K562 (cell line): ENCODE results near the gene YPEL2. TPM values are rescaled to one million over a fixed set of nuclear protein-coding genes. Genes with fewer than 3 reads are reported as not detected.
A peak's percentile ranks its signal among the peaks of the same experiment; 100 is the strongest.

ENCODE experiments used
- ATAC-seq: fragments of 200-7000 bp; cut with Tn5 transposase; 3 replicates; pipeline ENCODE4 v1.9.1; 2020; ENCODE audit warnings: moderate library complexity
- BruUV-seq: library from RNA; stranded (reverse); fragments of 400-500 nt; replicated peaks from 2 replicates; lab custom pipeline; 2021; lab: Mats Ljungman, UMichigan
- CTCF ChIA-PET: fragments of 300-600 bp; formaldehyde crosslinking; extraction: SDS; loops from one replicate; lab custom pipeline; 2021; ENCODE audit warnings: low intra/inter-chr PET ratio; lab: Yijun Ruan, JAX
- POLR2A ChIA-PET: fragments of 300-600, 350-650 bp; sonication (Branson Sonifier 250); formaldehyde crosslinking; extraction: SDS; loops from one replicate; lab custom pipeline; 2021; ENCODE audit warnings: antibody characterized with exemption, inconsistent platforms; lab: Yijun Ruan, JAX
- DNase-seq, 4 experiments: peaks; one replicate each; pipeline versions ENCODE4 v3.0.0 to v3.0.0-alpha.2; 2011 to 2018; ENCODE audit warnings: low spot score in 3 of 4, mixed read lengths in 3 of 4; ENCODE audit errors: extremely low read depth in 1 of 4
- FAIRE-seq: peaks from 2 replicates; lab custom pipeline; 2011; peaks lifted over from hg19 to GRCh38; lab: Jason Lieb, UNC
- H2AFZ ChIP-seq: 2 replicates; pipeline ENCODE4 v1.6.0; 2011; ENCODE audit warnings: low read depth, low read length, control low read depth, inconsistent platforms
- H3K27ac ChIP-seq: fragments of 200-600 bp; 3 replicates; pipeline ENCODE4 v1.8.0; 2011; ENCODE audit warnings: low read depth, mild to moderate bottlenecking, control low read depth, inconsistent platforms, low read length, moderate library complexity, mixed read lengths; ENCODE audit errors: extremely low read depth
- H3K27me3 ChIP-seq, 2 experiments: fragments of 300-600 bp in 1 of 2; 2 replicates in 1 of 2; 3 replicates in 1 of 2; pipeline versions ENCODE4 v1.6.0 to v1.8.0; 2011; ENCODE audit warnings: inconsistent platforms in 2 of 2, low read length in 2 of 2, mild to moderate bottlenecking in 1 of 2, mixed read lengths in 1 of 2, moderate library complexity in 1 of 2; ENCODE audit not compliant: control insufficient read depth in 2 of 2, insufficient read depth in 2 of 2
- H3K36me3 ChIP-seq: fragments of 300-600 bp; 3 replicates; pipeline ENCODE4 v1.8.0; 2011; ENCODE audit warnings: mild to moderate bottlenecking, low read length, inconsistent platforms; ENCODE audit not compliant: control insufficient read depth, insufficient read depth
- H3K4me1 ChIP-seq, 2 experiments: fragments of 200-600 bp in 1 of 2; replicated peaks in 1 of 2; 2 replicates in 1 of 2; 3 replicates in 1 of 2; pipeline versions ENCODE4 v1.5.1 to v1.8.0; 2011; ENCODE audit warnings: inconsistent platforms in 2 of 2, low read length in 2 of 2, mild to moderate bottlenecking in 1 of 2, mixed read lengths in 1 of 2, moderate library complexity in 1 of 2; ENCODE audit not compliant: control insufficient read depth in 2 of 2, insufficient read depth in 2 of 2
- H3K4me2 ChIP-seq: 2 replicates; pipeline ENCODE4 v1.6.1; 2011; ENCODE audit warnings: low read length, control low read depth, inconsistent platforms, mixed read lengths; ENCODE audit not compliant: insufficient read depth
- H3K4me3 ChIP-seq: fragments of 200-600 bp; sonication (generic), shearing (Covaris generic); 2 replicates; pipeline ENCODE4 v1.5.1; 2016; ENCODE audit warnings: control low read depth, inconsistent platforms
- H3K79me2 ChIP-seq: fragments of 200-600 bp; 3 replicates; pipeline ENCODE4 v1.8.0; 2011; ENCODE audit warnings: low read length, inconsistent platforms; ENCODE audit not compliant: control insufficient read depth, insufficient read depth
- H3K9ac ChIP-seq, 2 experiments: 2 replicates each; pipeline versions ENCODE4 v1.6.0 to v1.6.1; 2011; ENCODE audit warnings: low read depth in 2 of 2, low read length in 2 of 2, control low read depth in 1 of 2, inconsistent platforms in 1 of 2, mild to moderate bottlenecking in 1 of 2, mixed read lengths in 1 of 2; ENCODE audit not compliant: insufficient read depth in 1 of 2
- H3K9me1 ChIP-seq: one replicate; pipeline ENCODE4 v1.6.0; 2011; ENCODE audit warnings: inconsistent platforms, mild to moderate bottlenecking, low read length, moderate library complexity; ENCODE audit not compliant: control insufficient read depth, insufficient read depth
- H3K9me3 ChIP-seq: replicated peaks from 2 replicates; pipeline ENCODE4 v1.5.1; 2011; ENCODE audit warnings: low read depth, low read length, inconsistent platforms; ENCODE audit not compliant: control insufficient read depth, insufficient read depth
- H4K20me1 ChIP-seq: replicated peaks from 2 replicates; pipeline ENCODE4 v1.6.1; 2011; ENCODE audit warnings: low read length, inconsistent platforms, mixed read lengths; ENCODE audit not compliant: control insufficient read depth, insufficient read depth
- FOXJ2 ChIP-seq: fragments of 200-800 bp; sonication (Bioruptor generic); IDR thresholded peaks from 2 replicates; pipeline ENCODE4 v1.6.1; 2016; ENCODE audit warnings: missing genetic modification characterization, missing compliant biosample characterization
- GTF2E2 ChIP-seq: fragments of 200-800 bp; sonication (Bioruptor generic); IDR thresholded peaks from 2 replicates; pipeline ENCODE4 v1.6.1; 2016; ENCODE audit warnings: missing genetic modification characterization, missing compliant biosample characterization
- HDAC1 ChIP-seq, 2 experiments: fragments of 450-650 bp; IDR thresholded peaks; 2 replicates each; pipeline ENCODE4 v1.6.1; 2016 to 2017; ENCODE audit warnings: inconsistent platforms in 1 of 2, mild to moderate bottlenecking in 1 of 2, moderate library complexity in 1 of 2
- LCOR ChIP-seq: sonication (generic); formaldehyde crosslinking; IDR thresholded peaks from 2 replicates; pipeline ENCODE4 v1.8.0; 2022; ENCODE audit warnings: mild to moderate bottlenecking, missing genetic modification reagents
- NBN ChIP-seq: fragments of 450-650 bp; IDR thresholded peaks from 2 replicates; pipeline ENCODE4 v1.6.1; 2016; ENCODE audit warnings: low read depth, mild to moderate bottlenecking
- PML ChIP-seq: IDR thresholded peaks from 2 replicates; pipeline ENCODE4 v1.6.1; 2012; ENCODE audit warnings: low read length, inconsistent platforms
- POLR2AphosphoS5 ChIP-seq: IDR thresholded peaks from 2 replicates; pipeline ENCODE4 v1.6.1; 2011; ENCODE audit warnings: mild to moderate bottlenecking, low read depth, low read length, moderate library complexity; ENCODE audit not compliant: control insufficient read depth, insufficient read depth
- RFX1 ChIP-seq: fragments of 450-650 bp; IDR thresholded peaks from 2 replicates; pipeline ENCODE4 v1.6.1; 2016; ENCODE audit warnings: mild to moderate bottlenecking, moderate library complexity
- SETDB1 ChIP-seq: IDR thresholded peaks from one replicate; pipeline ENCODE4 v1.6.1; 2012; ENCODE audit warnings: low read length, control low read depth, inconsistent platforms
- TAF1 ChIP-seq: IDR thresholded peaks from 2 replicates; pipeline ENCODE4 v1.6.1; 2011; ENCODE audit warnings: mild to moderate bottlenecking, low read length, moderate library complexity; ENCODE audit not compliant: insufficient read depth, control insufficient read depth, severe bottlenecking; ENCODE audit errors: extremely low read depth
- ZNF232 ChIP-seq: sonication (generic); formaldehyde crosslinking; IDR thresholded peaks from 2 replicates; pipeline ENCODE4 v1.8.0; 2022; ENCODE audit warnings: mild to moderate bottlenecking, missing genetic modification reagents
- WGBS: fragments of 100-300 bp; shearing (Covaris generic); methylation state at CpG from one replicate; pipeline ENCODE4 v1.1.6; 2016; ENCODE audit warnings: low coverage, mixed read lengths; ENCODE audit not compliant: insufficient coverage; ENCODE audit errors: missing lambda C conversion rate; 5-methylcytosine and 5-hydroxymethylcytosine counted together
- in situ Hi-C: fragments of 300-500 bp; cut with MboI; formaldehyde crosslinking; loops from 4 replicates; pipeline ENCODE4 v1.15.0; 2018; ENCODE audit warnings: inconsistent platforms, mixed read lengths
- intact Hi-C: fragments of 100-400 bp; cut with micrococcal nuclease; formaldehyde crosslinking; loops from 2 replicates; pipeline ENCODE4 v1.14.2; 2022
- polyA plus RNA-seq, 8 experiments: library from polyadenylated mRNA; depleted of rRNA in 4 of 8; stranded (reverse) in 5 of 8; unstranded in 3 of 8; fragments of >200 nt; fragmentation: Nextera tagmentation in 2 of 8; fragmentation: Illumina TruSeq in 1 of 8; extraction: Ambion mirVana in 2 of 8; extraction: Trizol in 1 of 8; gene quantifications; 2 replicates each; pipeline versions ENCODE4 v1.2.1 to v1.2.3, GENCODE V29; 2011 to 2014; ENCODE audit warnings: inconsistent platforms in 1 of 8, missing spikeins in 1 of 8
- total RNA-seq, 7 experiments: library from RNA; depleted of rRNA in 6 of 7; stranded (reverse); fragments of >200 nt in 6 of 7; fragmentation: Illumina TruSeq in 2 of 7; extraction: Trizol in 2 of 7; gene quantifications; 2 replicates each; pipeline versions ENCODE4 v1.2.1 to v1.2.3, GENCODE V29; 2011 to 2021; ENCODE audit warnings: low replicate concordance in 1 of 7
- TF ChIP-seq, protein P1 (sequence below): sonication (generic); formaldehyde crosslinking; IDR thresholded peaks from 2 replicates; pipeline ENCODE4 v1.4.0; 2020; ENCODE audit warnings: mild to moderate bottlenecking, missing genetic modification reagents
- TF ChIP-seq, protein P2 (sequence below): sonication (generic); formaldehyde crosslinking; IDR thresholded peaks from 2 replicates; pipeline ENCODE4 v1.8.1; 2023; ENCODE audit warnings: mild to moderate bottlenecking, missing genetic modification reagents
- TF ChIP-seq, protein P3 (sequence below), 3 experiments: fragments of 200-800 bp in 1 of 3; fragments of 250-450 bp in 1 of 3; fragments of 450-650 bp in 1 of 3; sonication (Bioruptor Pico) in 1 of 3; sonication (Bioruptor generic) in 1 of 3; formaldehyde crosslinking in 1 of 3; IDR thresholded peaks; 2 replicates each; pipeline versions ENCODE4 v1.6.1 to v1.8.0; 2016 to 2022; ENCODE audit warnings: mild to moderate bottlenecking in 2 of 3, missing genetic modification characterization in 2 of 3, missing compliant biosample characterization in 1 of 3, moderate library complexity in 1 of 3

YPEL2 gene
- total and polyA plus RNA-seq, 9 of the 15 experiments (the other 6 are each of a cell fraction or from before 2014, with no cell fraction given): 0.11 to 2.4 (median 0.47) TPM

DNA sequence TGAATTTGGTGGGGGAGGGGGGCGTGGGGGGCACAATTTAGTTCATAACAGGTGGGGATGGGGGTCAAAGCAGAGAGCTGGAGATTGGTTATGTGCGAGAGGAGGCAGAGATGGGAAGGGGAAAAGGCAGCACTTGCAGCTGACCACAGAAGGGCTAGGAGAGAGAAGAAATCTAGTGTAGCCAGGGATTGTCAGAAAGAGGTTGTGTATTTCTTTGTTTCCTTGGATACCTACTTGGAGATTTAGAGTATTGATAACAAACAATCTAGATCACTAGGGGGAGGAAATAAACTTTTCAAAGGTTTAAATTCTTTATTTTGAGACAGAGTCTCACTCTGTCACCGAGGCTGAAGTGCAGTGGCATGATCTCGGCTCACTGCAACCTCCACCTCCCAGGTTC is 47.1 kb upstream of the YPEL2 start:
- H3K4me3 ChIP-seq: no peak overlapping the region
- 69% methylated on average over 4 of the region's 4 CpGs for WGBS
- peaks cover 5 to 13% of the 10 kb centered on the region in 2 experiments for H3K4me1 ChIP-seq
- H3K9me1 ChIP-seq: no peaks in the 10 kb centered on the region
- intact Hi-C loops: no loop called here
- H3K36me3 ChIP-seq: no peaks in the 10 kb centered on the region
- BruUV-seq: no TSS peak
- H3K9ac ChIP-seq: peak overlapping the region in 1 of 2 experiments; percentile 56; a peak in 1 of 4 replicates
- DNase-seq (no peak), FAIRE-seq (no peak), ATAC-seq (peak; percentile 47; the same call in 1 of the 3 replicates)
- CTCF ChIA-PET: no interaction called here
- no peak overlapping the region for H3K27ac ChIP-seq
- no peak overlapping the region for H3K4me2 ChIP-seq
- H3K79me2 ChIP-seq: no peaks in the 10 kb centered on the region
- H3K9me3 ChIP-seq: no peaks in the 10 kb centered on the region
- POLR2A ChIA-PET: no interaction called here
- no peaks in the 10 kb centered on the region for H3K27me3 ChIP-seq
- in situ Hi-C loops: no loop called here
- H4K20me1 ChIP-seq: no peaks in the 10 kb centered on the region
- no peak overlapping the region for H2AFZ ChIP-seq
- no peak for TF ChIP-seq PML
- no peak for TF ChIP-seq SETDB1
- TF ChIP-seq HDAC1 (IDR thresholded peaks at IDR 0.05): no peak
- TF ChIP-seq NBN: no peak
- peak; percentile 52 for TF ChIP-seq RFX1
- TF ChIP-seq, protein P1, sequence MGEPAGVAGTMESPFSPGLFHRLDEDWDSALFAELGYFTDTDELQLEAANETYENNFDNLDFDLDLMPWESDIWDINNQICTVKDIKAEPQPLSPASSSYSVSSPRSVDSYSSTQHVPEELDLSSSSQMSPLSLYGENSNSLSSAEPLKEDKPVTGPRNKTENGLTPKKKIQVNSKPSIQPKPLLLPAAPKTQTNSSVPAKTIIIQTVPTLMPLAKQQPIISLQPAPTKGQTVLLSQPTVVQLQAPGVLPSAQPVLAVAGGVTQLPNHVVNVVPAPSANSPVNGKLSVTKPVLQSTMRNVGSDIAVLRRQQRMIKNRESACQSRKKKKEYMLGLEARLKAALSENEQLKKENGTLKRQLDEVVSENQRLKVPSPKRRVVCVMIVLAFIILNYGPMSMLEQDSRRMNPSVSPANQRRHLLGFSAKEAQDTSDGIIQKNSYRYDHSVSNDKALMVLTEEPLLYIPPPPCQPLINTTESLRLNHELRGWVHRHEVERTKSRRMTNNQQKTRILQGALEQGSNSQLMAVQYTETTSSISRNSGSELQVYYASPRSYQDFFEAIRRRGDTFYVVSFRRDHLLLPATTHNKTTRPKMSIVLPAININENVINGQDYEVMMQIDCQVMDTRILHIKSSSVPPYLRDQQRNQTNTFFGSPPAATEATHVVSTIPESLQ (CRISPR knock-in tag): no peak
- TF ChIP-seq FOXJ2: 0 out of 2 replicates have a peak, but pooled peaks have one; percentile 67
- no peak for TF ChIP-seq TAF1
- TF ChIP-seq, protein P2, sequence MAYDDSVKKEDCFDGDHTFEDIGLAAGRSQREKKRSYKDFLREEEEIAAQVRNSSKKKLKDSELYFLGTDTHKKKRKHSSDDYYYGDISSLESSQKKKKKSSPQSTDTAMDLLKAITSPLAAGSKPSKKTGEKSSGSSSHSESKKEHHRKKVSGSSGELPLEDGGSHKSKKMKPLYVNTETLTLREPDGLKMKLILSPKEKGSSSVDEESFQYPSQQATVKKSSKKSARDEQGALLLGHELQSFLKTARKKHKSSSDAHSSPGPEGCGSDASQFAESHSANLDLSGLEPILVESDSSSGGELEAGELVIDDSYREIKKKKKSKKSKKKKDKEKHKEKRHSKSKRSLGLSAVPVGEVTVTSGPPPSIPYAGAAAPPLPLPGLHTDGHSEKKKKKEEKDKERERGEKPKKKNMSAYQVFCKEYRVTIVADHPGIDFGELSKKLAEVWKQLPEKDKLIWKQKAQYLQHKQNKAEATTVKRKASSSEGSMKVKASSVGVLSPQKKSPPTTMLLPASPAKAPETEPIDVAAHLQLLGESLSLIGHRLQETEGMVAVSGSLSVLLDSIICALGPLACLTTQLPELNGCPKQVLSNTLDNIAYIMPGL (CRISPR knock-in tag): no peak
- no peak for TF ChIP-seq LCOR (CRISPR knock-in tag)
- TF ChIP-seq POLR2AphosphoS5: no peak
- TF ChIP-seq GTF2E2: no peak
- TF ChIP-seq ZNF232: no peak
- TF ChIP-seq, protein P3, sequence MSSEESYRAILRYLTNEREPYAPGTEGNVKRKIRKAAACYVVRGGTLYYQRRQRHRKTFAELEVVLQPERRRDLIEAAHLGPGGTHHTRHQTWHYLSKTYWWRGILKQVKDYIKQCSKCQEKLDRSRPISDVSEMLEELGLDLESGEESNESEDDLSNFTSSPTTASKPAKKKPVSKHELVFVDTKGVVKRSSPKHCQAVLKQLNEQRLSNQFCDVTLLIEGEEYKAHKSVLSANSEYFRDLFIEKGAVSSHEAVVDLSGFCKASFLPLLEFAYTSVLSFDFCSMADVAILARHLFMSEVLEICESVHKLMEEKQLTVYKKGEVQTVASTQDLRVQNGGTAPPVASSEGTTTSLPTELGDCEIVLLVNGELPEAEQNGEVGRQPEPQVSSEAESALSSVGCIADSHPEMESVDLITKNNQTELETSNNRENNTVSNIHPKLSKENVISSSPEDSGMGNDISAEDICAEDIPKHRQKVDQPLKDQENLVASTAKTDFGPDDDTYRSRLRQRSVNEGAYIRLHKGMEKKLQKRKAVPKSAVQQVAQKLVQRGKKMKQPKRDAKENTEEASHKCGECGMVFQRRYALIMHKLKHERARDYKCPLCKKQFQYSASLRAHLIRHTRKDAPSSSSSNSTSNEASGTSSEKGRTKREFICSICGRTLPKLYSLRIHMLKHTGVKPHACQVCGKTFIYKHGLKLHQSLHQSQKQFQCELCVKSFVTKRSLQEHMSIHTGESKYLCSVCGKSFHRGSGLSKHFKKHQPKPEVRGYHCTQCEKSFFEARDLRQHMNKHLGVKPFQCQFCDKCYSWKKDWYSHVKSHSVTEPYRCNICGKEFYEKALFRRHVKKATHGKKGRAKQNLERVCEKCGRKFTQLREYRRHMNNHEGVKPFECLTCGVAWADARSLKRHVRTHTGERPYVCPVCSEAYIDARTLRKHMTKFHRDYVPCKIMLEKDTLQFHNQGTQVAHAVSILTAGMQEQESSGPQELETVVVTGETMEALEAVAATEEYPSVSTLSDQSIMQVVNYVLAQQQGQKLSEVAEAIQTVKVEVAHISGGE (CRISPR knock-in tag; IDR thresholded peaks at IDR 0.05): no peak
